Measurements from ENCODE around the gene KCNH6. TPM values are rescaled to one million over a fixed set of nuclear protein-coding genes. Genes with fewer than 3 reads are reported as not detected.

KCNH6 gene
- total RNA-seq, 6 experiments from 2014 or later: not detected

- Mint-ChIP-seq H3K9me3 (no peaks in the 10 kb centered on the region), H3K27ac (no peak overlapping the region), H3K36me3 (ENCODE audit: low read depth) (no peaks in the 10 kb centered on the region), H3K27me3 (ENCODE audit: insufficient read depth) (peaks cover 56% of the 10 kb centered on the region), H3K4me1 (ENCODE audit: low read depth) (no peaks in the 10 kb centered on the region; the same call in 1 of the 2 replicates), H3K4me3 (no peak overlapping the region)
- no peak for DNase-seq
- no peak for TF ChIP-seq CTCF (IDR thresholded peaks at IDR 0.05)
Measured at GRCh38 chr17:63538693-63539595, 15.8 kb downstream of the KCNH6 start.

DNA sequence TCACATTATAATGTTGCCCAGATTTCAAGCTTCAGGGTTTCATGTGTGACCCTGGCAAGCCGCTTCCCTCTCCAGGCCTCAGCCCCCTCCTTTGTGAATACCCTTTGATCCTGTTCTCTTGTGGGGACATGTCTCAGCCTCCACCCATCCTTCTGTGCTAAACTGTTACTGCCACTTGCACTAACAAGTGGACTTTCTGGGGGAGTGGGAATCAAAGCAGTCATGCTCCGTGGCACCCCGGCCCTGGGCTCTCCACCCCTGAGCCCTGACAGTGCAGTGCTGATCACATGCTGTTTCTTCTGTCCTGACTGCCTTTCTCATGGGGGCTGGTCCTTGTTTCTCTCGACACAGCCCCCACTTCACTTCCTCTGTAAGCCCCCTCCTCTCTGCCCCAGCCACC, 17.4 kb downstream of the KCNH6 start:
- no peak overlapping the region for H3K27ac Mint-ChIP-seq
- H3K4me1 Mint-ChIP-seq (ENCODE audit: low read depth): no peaks in the 10 kb centered on the region; the same call in 1 of the 2 replicates
- no peak for DNase-seq

GRCh38 chr17:63542218-63542545, 19.0 kb downstream of the KCNH6 start:
- no peaks in the 10 kb centered on the region for H3K36me3 Mint-ChIP-seq (ENCODE audit: low read depth)
- no peak for DNase-seq
- peaks cover 47% of the 10 kb centered on the region for H3K27me3 Mint-ChIP-seq (ENCODE audit: insufficient read depth)
- H3K9me3 Mint-ChIP-seq: no peaks in the 10 kb centered on the region
- no peak overlapping the region for H3K4me3 Mint-ChIP-seq
- no peaks in the 10 kb centered on the region; the same call in 1 of the 2 replicates for H3K4me1 Mint-ChIP-seq (ENCODE audit: low read depth)
- H3K27ac Mint-ChIP-seq: no peak overlapping the region
- no peak for TF ChIP-seq CTCF (IDR thresholded peaks at IDR 0.05)

More for the DNA sequence above, 17.4 kb downstream of the KCNH6 start:
- H3K4me3 Mint-ChIP-seq: no peak overlapping the region
- peaks cover 50% of the 10 kb centered on the region for H3K27me3 Mint-ChIP-seq (ENCODE audit: insufficient read depth)
- no peak for TF ChIP-seq CTCF (IDR thresholded peaks at IDR 0.05)
- H3K36me3 Mint-ChIP-seq (ENCODE audit: low read depth): no peaks in the 10 kb centered on the region
- no peaks in the 10 kb centered on the region for H3K9me3 Mint-ChIP-seq

DNA sequence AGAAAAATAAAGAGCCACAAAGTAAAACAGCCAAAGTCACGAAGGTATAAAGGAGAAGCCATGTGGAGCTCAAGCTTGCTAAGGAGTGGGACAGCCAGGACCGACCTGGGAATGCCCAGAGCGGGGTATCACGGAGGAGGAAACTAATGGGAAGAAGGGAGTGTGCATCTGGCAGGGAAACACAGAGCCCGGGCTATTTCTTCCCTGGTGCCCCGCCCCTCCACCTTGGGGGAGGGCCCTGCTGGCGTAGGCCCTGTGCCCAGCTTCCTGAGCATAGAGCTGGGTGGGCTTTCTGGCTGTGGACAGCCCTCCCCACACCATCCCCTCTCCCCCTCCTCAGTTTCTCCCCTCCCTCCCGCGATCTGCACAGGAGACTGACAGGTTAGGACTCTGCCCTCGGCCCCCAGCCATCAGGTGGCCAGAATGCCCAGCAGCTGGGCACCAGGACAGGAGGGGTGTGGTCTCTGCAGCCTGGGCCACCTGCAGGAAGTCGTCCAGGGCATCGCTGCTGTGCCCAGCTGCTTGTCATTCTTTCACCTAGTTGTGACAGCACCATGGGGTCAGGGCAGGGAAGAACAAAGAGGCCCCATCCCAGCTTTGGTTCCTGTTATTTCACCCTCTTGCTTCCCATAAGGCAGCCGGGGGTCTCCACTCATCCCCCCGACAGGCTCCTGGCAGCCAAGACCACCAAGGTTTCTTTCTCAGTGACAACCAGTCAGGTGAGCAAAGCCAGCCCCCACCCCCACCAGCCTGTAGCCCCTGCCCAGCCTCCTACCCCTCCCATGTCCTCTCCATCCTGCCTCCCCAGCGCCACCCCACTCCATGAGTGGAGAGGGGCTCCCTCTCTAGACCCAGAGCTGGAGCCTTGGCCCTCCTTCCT, 20.0 kb downstream of the KCNH6 start:
- peaks cover 39% of the 10 kb centered on the region for H3K27me3 Mint-ChIP-seq (ENCODE audit: insufficient read depth)

More for the DNA sequence above, 20.0 kb downstream of the KCNH6 start:
- Mint-ChIP-seq H3K4me3 (no peak overlapping the region), H3K9me3 (no peaks in the 10 kb centered on the region), H3K27ac (no peak overlapping the region), H3K36me3 (ENCODE audit: low read depth) (no peaks in the 10 kb centered on the region), H3K4me1 (ENCODE audit: low read depth) (no peaks in the 10 kb centered on the region)
- DNase-seq: no peak
- no peak for TF ChIP-seq CTCF (IDR thresholded peaks at IDR 0.05)
